ENCODE measurements around the gene DBF4.
"Not testable (repeated sequence)": the region's sequence is repeated elsewhere in the genome, so short reads cannot be mapped to it uniquely, and the experiment has no call there.

Gene DBF4

DNA sequence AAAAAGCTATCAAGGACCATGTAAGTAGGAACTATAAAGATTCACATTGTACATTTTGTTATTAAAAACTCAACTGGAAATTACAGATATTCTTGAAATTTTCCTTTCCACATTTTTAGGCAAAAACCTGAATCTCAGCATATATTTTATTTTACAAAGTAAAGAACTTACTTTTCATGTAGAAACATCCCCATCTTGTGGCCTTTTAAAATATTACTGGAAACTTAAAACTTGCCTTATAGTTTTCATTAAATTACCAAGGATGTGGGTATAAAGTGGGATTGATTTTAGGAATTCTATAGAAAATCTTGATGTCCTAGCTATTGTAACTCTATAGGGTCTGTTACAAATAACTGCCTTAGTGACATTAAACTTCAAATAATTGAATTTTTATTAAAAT lies 10.6 kb downstream of the DBF4 start:
- TF ChIP-seq CTCF (conservative IDR thresholded peaks at IDR 0.05): peak; percentile 73
- no peak overlapping the region for H3K27ac ChIP-seq

DNA sequence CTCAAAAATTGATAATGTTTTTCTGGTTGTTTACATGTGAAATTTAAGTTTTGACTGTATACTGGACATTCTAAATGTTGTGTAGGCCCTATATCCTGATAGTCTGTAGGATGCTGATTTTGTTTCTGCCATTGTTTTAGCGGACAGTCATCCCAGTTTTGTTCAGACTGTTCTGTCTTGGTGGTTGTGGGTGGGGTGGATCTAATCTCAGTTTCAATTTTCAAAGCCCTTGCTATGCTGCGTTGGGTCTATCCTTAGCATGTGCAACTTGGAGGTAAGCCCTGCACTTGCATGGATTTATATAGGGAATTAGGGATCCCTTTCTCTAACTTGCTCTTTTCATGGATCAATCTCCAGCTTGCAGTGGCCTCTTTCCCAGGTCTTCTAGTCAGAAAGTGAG lies 19.1 kb downstream of the DBF4 start:
- TF ChIP-seq CTCF (conservative IDR thresholded peaks at IDR 0.05): no peak

DNA sequence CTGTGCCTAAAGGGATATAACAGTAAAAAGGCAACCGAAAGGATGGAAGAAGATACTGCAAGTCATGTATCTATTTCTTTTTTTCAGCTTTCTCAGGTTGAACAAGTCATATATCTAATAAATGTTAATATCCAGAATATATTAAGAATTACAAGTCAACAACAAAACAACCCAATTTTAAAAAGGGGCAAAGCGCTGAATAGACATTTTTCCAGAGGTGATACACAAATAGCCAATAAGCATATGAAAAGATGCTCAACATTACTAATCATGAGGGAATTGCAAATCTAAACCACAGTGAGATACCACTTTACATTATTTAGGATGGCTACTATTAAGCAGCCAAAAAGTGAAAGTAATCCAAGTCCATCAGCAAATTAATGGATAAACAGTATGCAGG lies 23.0 kb downstream of the DBF4 start:
- TF ChIP-seq CTCF (conservative IDR thresholded peaks at IDR 0.05): no peak
- no peak overlapping the region for H3K27ac ChIP-seq

More for the DNA sequence above, 19.1 kb downstream of the DBF4 start:
- no peak overlapping the region for H3K27ac ChIP-seq

- H3K27ac ChIP-seq: peak overlapping the region; percentile 40
Observed at GRCh38 chr7:87907136-87907906, 31.0 kb downstream of the DBF4 start.

DNA sequence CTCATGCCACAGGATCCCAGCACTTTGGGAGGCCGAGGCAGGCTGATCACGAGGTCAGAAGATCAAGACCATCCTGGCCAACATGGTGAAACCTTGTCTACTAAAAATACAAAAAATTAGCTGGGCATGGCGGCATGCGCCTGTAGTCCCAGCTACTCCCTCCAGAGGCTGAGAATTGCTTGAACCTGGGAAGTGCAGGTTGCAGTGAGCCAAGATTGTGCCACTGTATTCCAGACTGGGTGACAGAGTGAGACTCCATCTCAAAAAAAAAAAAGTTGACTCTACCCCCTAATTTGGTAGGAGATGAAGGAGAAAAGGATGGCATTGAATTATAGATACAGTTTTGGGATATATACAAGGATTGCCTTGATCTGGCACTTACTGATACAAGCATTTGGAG lies 32.5 kb downstream of the DBF4 start:
- H3K27ac ChIP-seq: not testable (repeated sequence)

DNA sequence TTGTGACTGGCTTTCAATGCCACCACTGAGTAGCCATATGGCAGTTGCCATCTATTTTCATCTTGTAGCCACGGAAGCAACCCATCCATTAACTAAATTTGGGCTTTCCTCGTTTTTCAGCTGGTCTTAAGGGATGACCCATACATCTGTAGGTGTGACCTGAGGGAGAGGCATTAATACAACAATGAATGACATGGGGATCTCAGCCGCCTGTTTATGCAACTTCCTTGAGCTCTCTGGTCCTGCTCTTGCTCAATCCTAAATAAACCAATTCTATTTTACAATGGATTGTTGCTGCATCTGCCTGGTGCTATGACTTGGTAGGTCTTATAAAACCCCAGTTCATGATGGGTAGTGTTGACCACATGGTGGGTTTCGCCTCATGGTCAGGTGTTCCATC lies 35.8 kb downstream of the DBF4 start:
- TF ChIP-seq CTCF (conservative IDR thresholded peaks at IDR 0.05): no peak
- no peak overlapping the region for H3K27ac ChIP-seq

DNA sequence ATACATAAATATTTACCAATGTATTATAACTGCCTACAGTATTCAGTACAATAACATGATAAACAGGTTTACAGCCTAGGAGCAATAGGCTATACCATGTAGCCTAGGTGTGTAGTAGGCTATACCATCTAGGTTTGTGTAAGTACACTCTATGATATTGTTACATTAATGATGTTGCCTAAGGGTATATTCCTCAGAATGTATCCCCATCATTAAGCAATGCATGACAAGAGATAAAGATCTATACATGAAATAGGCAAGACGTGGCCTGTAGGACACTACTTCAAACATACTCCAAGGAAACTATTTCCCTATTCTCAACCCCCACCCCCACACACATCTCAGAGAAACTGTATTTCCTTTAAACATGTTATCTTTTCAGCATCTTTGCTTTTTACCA lies 42.4 kb downstream of the DBF4 start:
- no peak overlapping the region for H3K27ac ChIP-seq
- TF ChIP-seq CTCF (conservative IDR thresholded peaks at IDR 0.05): no peak

- TF ChIP-seq CTCF (conservative IDR thresholded peaks at IDR 0.05): no peak
- H3K27ac ChIP-seq: no peak overlapping the region
Observed at GRCh38 chr7:87919875-87920274, 43.6 kb downstream of the DBF4 start.

GRCh38 chr7:87920578-87920977 lies 44.3 kb downstream of the DBF4 start:
- TF ChIP-seq CTCF (conservative IDR thresholded peaks at IDR 0.05): no peak
- no peak overlapping the region for H3K27ac ChIP-seq

- not testable (repeated sequence) for H3K27ac ChIP-seq
Observed at GRCh38 chr7:87922759-87923395, 46.6 kb downstream of the DBF4 start.

All from VCaP (cell line).